Mucosa of stomach (tissue), 1 donor: ENCODE data around the gene CER1.
"Not testable (repeated sequence)": the region's sequence is repeated elsewhere in the genome, so short reads cannot be mapped to it uniquely, and the experiment has no call there.

Source experiments
- H3K27me3 ChIP-seq: one replicate; pipeline ENCODE4 v1.7.0; 2013; ENCODE audit warnings: mild to moderate bottlenecking, low read length; ENCODE audit not compliant: control insufficient read depth, insufficient read depth
- H3K36me3 ChIP-seq: one replicate; pipeline ENCODE4 v1.7.0; 2013; ENCODE audit warnings: low read length; ENCODE audit not compliant: control insufficient read depth, insufficient read depth
- H3K4me1 ChIP-seq: one replicate; pipeline ENCODE4 v1.7.0; 2013; ENCODE audit warnings: mild to moderate bottlenecking, low read length; ENCODE audit not compliant: control insufficient read depth, insufficient read depth
- H3K4me3 ChIP-seq: one replicate; pipeline ENCODE4 v1.7.0; 2013; ENCODE audit warnings: low read length
- H3K9ac ChIP-seq: one replicate; pipeline ENCODE4 v1.7.0; 2013; ENCODE audit warnings: mild to moderate bottlenecking, low read length, moderate library complexity
- H3K9me3 ChIP-seq: one replicate; pipeline ENCODE4 v1.7.0; 2013; ENCODE audit warnings: mild to moderate bottlenecking, low read length, moderate library complexity; ENCODE audit not compliant: control insufficient read depth
- donor health status: Pancreatic carcinoma.

The CER1 gene

GRCh38 chr9:14710804-14711203 lies 11.7 kb downstream of the CER1 start:
- H3K4me3 ChIP-seq, result no peak overlapping the region
- no peaks in the 10 kb centered on the region for H3K4me1 ChIP-seq
- no peaks in the 10 kb centered on the region for H3K27me3 ChIP-seq
- no peaks in the 10 kb centered on the region for H3K9me3 ChIP-seq
- H3K9ac ChIP-seq, result no peak overlapping the region
- no peaks in the 10 kb centered on the region for H3K36me3 ChIP-seq

GRCh38 chr9:14706530-14707140 lies 15.9 kb downstream of the CER1 start:
- Histone ChIP-seq H3K36me3 (no peaks in the 10 kb centered on the region), H3K4me1 (no peaks in the 10 kb centered on the region), H3K27me3 (no peaks in the 10 kb centered on the region), H3K9ac (no peak overlapping the region), H3K4me3 (no peak overlapping the region), H3K9me3 (no peaks in the 10 kb centered on the region)

GRCh38 chr9:14705079-14705478 lies 17.5 kb downstream of the CER1 start:
- H3K4me1 ChIP-seq, result no peaks in the 10 kb centered on the region
- H3K27me3 ChIP-seq, result no peaks in the 10 kb centered on the region
- H3K9me3 ChIP-seq, result no peaks in the 10 kb centered on the region
- H3K9ac ChIP-seq, result no peak overlapping the region
- H3K4me3 ChIP-seq, result no peak overlapping the region
- H3K36me3 ChIP-seq, result no peaks in the 10 kb centered on the region

GRCh38 chr9:14704281-14704680 lies 18.3 kb downstream of the CER1 start:
- no peaks in the 10 kb centered on the region for H3K36me3 ChIP-seq
- no peaks in the 10 kb centered on the region for H3K4me1 ChIP-seq
- H3K4me3 ChIP-seq, result no peak overlapping the region
- no peak overlapping the region for H3K9ac ChIP-seq
- H3K9me3 ChIP-seq, result no peaks in the 10 kb centered on the region
- H3K27me3 ChIP-seq, result no peaks in the 10 kb centered on the region

GRCh38 chr9:14702200-14702720 lies 20.3 kb downstream of the CER1 start:
- Histone ChIP-seq H3K27me3 (no peaks in the 10 kb centered on the region), H3K9me3 (no peaks in the 10 kb centered on the region), H3K36me3 (no peaks in the 10 kb centered on the region), H3K9ac (no peak overlapping the region), H3K4me1 (no peaks in the 10 kb centered on the region), H3K4me3 (no peak overlapping the region)

- Histone ChIP-seq H3K9ac (peak within 1 kb of the TSS; percentile 66), H3K4me3 (peak within 1 kb of the TSS; percentile 66), H3K4me1 (no peaks in the 10 kb centered on the region), H3K9me3 (no peaks in the 10 kb centered on the region), H3K36me3 (no peaks in the 10 kb centered on the region), H3K27me3 (no peaks in the 10 kb centered on the region)
These were observed 29.2 kb downstream of the CER1 start, which contains the start of gene ZDHHC21 for GRCh38 chr9:14693251-14693861. TSS of gene ZDHHC21 (minus strand) at chr9:14693432. CDS start at chr9:14674340, 19,092 bp downstream.

GRCh38 chr9:14692470-14693250 lies 29.9 kb downstream of the CER1 start:
- no peaks in the 10 kb centered on the region for H3K4me1 ChIP-seq
- H3K27me3 ChIP-seq, result no peaks in the 10 kb centered on the region
- no peaks in the 10 kb centered on the region for H3K9me3 ChIP-seq
- H3K36me3 ChIP-seq, result no peaks in the 10 kb centered on the region
- peak overlapping the region; percentile 51 for H3K4me3 ChIP-seq
- H3K9ac ChIP-seq, result peak overlapping the region; percentile 44

GRCh38 chr9:14690948-14691730 lies 31.4 kb downstream of the CER1 start:
- Histone ChIP-seq H3K9ac (no peak overlapping the region), H3K4me1 (no peaks in the 10 kb centered on the region), H3K9me3 (no peaks in the 10 kb centered on the region), H3K27me3 (no peaks in the 10 kb centered on the region), H3K36me3 (no peaks in the 10 kb centered on the region), H3K4me3 (no peak overlapping the region)

- H3K4me1 ChIP-seq, result no peaks in the 10 kb centered on the region
- H3K36me3 ChIP-seq, result no peaks in the 10 kb centered on the region
- no peak overlapping the region for H3K9ac ChIP-seq
- no peak overlapping the region for H3K4me3 ChIP-seq
- no peaks in the 10 kb centered on the region for H3K27me3 ChIP-seq
- no peaks in the 10 kb centered on the region for H3K9me3 ChIP-seq
These were observed 35.4 kb downstream of the CER1 start for GRCh38 chr9:14687042-14687719.

- Histone ChIP-seq H3K9ac (no peak overlapping the region), H3K9me3 (no peaks in the 10 kb centered on the region), H3K4me1 (no peaks in the 10 kb centered on the region), H3K27me3 (no peaks in the 10 kb centered on the region), H3K4me3 (no peak overlapping the region), H3K36me3 (no peaks in the 10 kb centered on the region)
These were observed 36.4 kb downstream of the CER1 start for GRCh38 chr9:14686168-14686567.

GRCh38 chr9:14682616-14683015 lies 39.9 kb downstream of the CER1 start:
- not testable (repeated sequence) for H3K36me3 ChIP-seq, H3K9ac ChIP-seq, H3K4me3 ChIP-seq, H3K9me3 ChIP-seq, H3K27me3 ChIP-seq, H3K4me1 ChIP-seq
